T-cell (primary cell): Measurements from ENCODE around the gene ACER1. TPM values are rescaled to one million over a fixed set of nuclear protein-coding genes. Genes with fewer than 3 reads are reported as not detected.
"Not testable (repeated sequence)": the region's sequence is repeated elsewhere in the genome, so short reads cannot be mapped to it uniquely, and the experiment has no call there.

ENCODE experiments used
- ATAC-seq, 4 experiments: fragments of 200-7000 bp in 3 of 4; fragments of 150-1000 bp in 1 of 4; cut with Tn5 transposase; replicated peaks in 1 of 4; 1 replicate in 3 of 4; 2 replicates in 1 of 4; pipeline ENCODE4 v1.10.0; 2021; ENCODE audit warnings: moderate library complexity in 3 of 4, mild to moderate bottlenecking in 2 of 4, moderate number of reproducible peaks in 1 of 4
- CTCF ChIA-PET, 2 donors: fragments of 300-600 bp; sonication (Branson Sonifier 250); formaldehyde crosslinking; loops; one replicate each; lab custom pipeline; 2022; ENCODE audit warnings: antibody characterized with exemption in 2 of 2; lab: Charles Lee
- POLR2A ChIA-PET, 2 donors: fragments of 300-600 bp; sonication (Branson Sonifier 250); formaldehyde crosslinking; loops; one replicate each; lab custom pipeline; 2022; ENCODE audit warnings: antibody characterized with exemption in 2 of 2; lab: Charles Lee
- DNase-seq, 35 experiments: peaks; one replicate each; pipeline versions ENCODE4 v3.0.0 to v3.0.0-alpha.2; 2013 to 2023
- H3K27ac ChIP-seq: one replicate; pipeline ENCODE4 v1.5.1; 2013; ENCODE audit warnings: low read length
- H3K27me3 ChIP-seq, 2 experiments: replicated peaks in 1 of 2; 1 replicate in 1 of 2; 2 replicates in 1 of 2; pipeline versions ENCODE4 v1.6.1 to v1.7.0; 2013; ENCODE audit warnings: low read length in 1 of 2, mixed read lengths in 1 of 2; ENCODE audit not compliant: control insufficient read depth in 2 of 2, insufficient read depth in 2 of 2; ENCODE audit errors: extremely low read depth in 1 of 2
- H3K36me3 ChIP-seq, 2 donors: 1 replicate in 1 of 2; 2 replicates in 1 of 2; pipeline versions ENCODE4 v1.6.1 to v1.7.0; 2013; ENCODE audit warnings: low read length in 1 of 2; ENCODE audit not compliant: control insufficient read depth in 2 of 2, insufficient read depth in 1 of 2; ENCODE audit errors: extremely low read depth in 1 of 2
- H3K4me1 ChIP-seq, 2 experiments: 1 replicate in 1 of 2; 2 replicates in 1 of 2; pipeline versions ENCODE4 v1.6.1 to v1.7.0; 2013; ENCODE audit warnings: low read length in 2 of 2, mixed read lengths in 1 of 2; ENCODE audit not compliant: insufficient read depth in 2 of 2, control insufficient read depth in 1 of 2; ENCODE audit errors: extremely low read depth in 1 of 2
- H3K4me3 ChIP-seq, 2 donors: 1 replicate in 1 of 2; 2 replicates in 1 of 2; pipeline versions ENCODE4 v1.5.1 to v1.7.0; 2013; ENCODE audit warnings: mild to moderate bottlenecking in 2 of 2, low read length in 1 of 2, moderate library complexity in 1 of 2; ENCODE audit not compliant: control insufficient read depth in 1 of 2; ENCODE audit errors: extremely low read depth in 1 of 2
- H3K9me3 ChIP-seq: 2 replicates; pipeline ENCODE4 v1.7.0; 2013
- H3K27ac Mint-ChIP-seq, 2 donors: one replicate each; pipeline ENCODE4 v1.8.0; 2020 to 2021; ENCODE audit warnings: mild to moderate bottlenecking in 2 of 2, mixed read lengths in 2 of 2
- H3K27me3 Mint-ChIP-seq, 2 donors: one replicate each; pipeline ENCODE4 v1.8.0; 2021 to 2022; ENCODE audit warnings: mixed read lengths in 2 of 2
- H3K36me3 Mint-ChIP-seq: one replicate; pipeline ENCODE4 v1.8.0; 2021; ENCODE audit warnings: mixed read lengths
- H3K4me1 Mint-ChIP-seq, 3 donors: one replicate each; pipeline ENCODE4 v1.8.0; 2020 to 2022; ENCODE audit warnings: mixed read lengths in 3 of 3, mild to moderate bottlenecking in 1 of 3
- H3K4me3 Mint-ChIP-seq, 3 donors: one replicate each; pipeline ENCODE4 v1.8.0; 2020 to 2022; ENCODE audit warnings: mild to moderate bottlenecking in 3 of 3, mixed read lengths in 3 of 3, moderate library complexity in 3 of 3
- H3K9me3 Mint-ChIP-seq, 3 donors: one replicate each; pipeline ENCODE4 v1.8.0; 2020 to 2022; ENCODE audit warnings: mixed read lengths in 3 of 3
- WGBS: methylation state at CpG from one replicate; pipeline ENCODE4 v1.1.5; 2013; ENCODE audit warnings: missing lambda C conversion rate; ENCODE audit not compliant: insufficient coverage; 5-methylcytosine and 5-hydroxymethylcytosine counted together
- total RNA-seq, 35 experiments: library from RNA in 6 of 35; stranded (reverse) in 6 of 35; fragments of 120-200 nt in 1 of 35; gene quantifications; one replicate each; pipeline versions ENCODE4 v1.2.1 to v1.2.4 and lab custom pipeline; 2013 to 2026

The ACER1 gene
- total RNA-seq, 5 donors from 2014 or later (not counting 1 experiment from before 2014, with no cell fraction given): 0.16 to 2.7 (median 0.63) TPM

GRCh38 chr19:6318772-6319171, 14.6 kb downstream of the ACER1 start:
- no peak overlapping the region for H3K27ac ChIP-seq
- DNase-seq (no peak), ATAC-seq (no peak)
- no peak overlapping the region for H3K4me3 ChIP-seq
- H3K9me3 ChIP-seq: no peaks in the 10 kb centered on the region
- H3K4me3 Mint-ChIP-seq: no peak overlapping the region
- H3K36me3 Mint-ChIP-seq: no peaks in the 10 kb centered on the region
- H3K36me3 ChIP-seq: no peaks in the 10 kb centered on the region
- ChIA-PET CTCF (interaction anchor here in 1 of 2 donors (0.9 kb wide), 1 partner anchor 32 kb away, joined by 3 read pairs; no protein-coding TSS in a partner anchor), POLR2A (no interaction called here)
- H3K27ac Mint-ChIP-seq: no peak overlapping the region
- no peaks in the 10 kb centered on the region for H3K27me3 Mint-ChIP-seq
- no peaks in the 10 kb centered on the region for H3K4me1 Mint-ChIP-seq
- WGBS: 61% methylated on average over 4 of the region's 5 CpGs
- no peaks in the 10 kb centered on the region for H3K4me1 ChIP-seq
- no peaks in the 10 kb centered on the region for H3K9me3 Mint-ChIP-seq
- H3K27me3 ChIP-seq: no peaks in the 10 kb centered on the region

GRCh38 chr19:6315646-6316045, 17.8 kb downstream of the ACER1 start:
- H3K4me1 ChIP-seq, POLR2A ChIA-PET, H3K4me1 Mint-ChIP-seq, H3K9me3 Mint-ChIP-seq, CTCF ChIA-PET, H3K27ac Mint-ChIP-seq, H3K27me3 ChIP-seq, H3K36me3 ChIP-seq, H3K36me3 Mint-ChIP-seq, H3K27ac ChIP-seq, H3K27me3 Mint-ChIP-seq, H3K9me3 ChIP-seq, H3K4me3 ChIP-seq, DNase-seq, H3K4me3 Mint-ChIP-seq, ATAC-seq: not testable (repeated sequence)
- 90% methylated on average over 4 of the region's 5 CpGs for WGBS

- no peaks in the 10 kb centered on the region for H3K36me3 ChIP-seq
- H3K27me3 ChIP-seq: peaks cover 0 to 4% of the 10 kb centered on the region in 2 experiments
- H3K4me3 Mint-ChIP-seq: no peak overlapping the region
- no peak overlapping the region for H3K27ac ChIP-seq
- no peaks in the 10 kb centered on the region for H3K4me1 ChIP-seq
- peaks cover 0 to 3% (median 0%) of the 10 kb centered on the region in 3 donors for H3K9me3 Mint-ChIP-seq
- DNase-seq (no peak), ATAC-seq (no peak)
- no peak overlapping the region for H3K27ac Mint-ChIP-seq
- H3K27me3 Mint-ChIP-seq: peaks cover 0 to 3% of the 10 kb centered on the region in 2 donors
- no peaks in the 10 kb centered on the region for H3K9me3 ChIP-seq
- no peaks in the 10 kb centered on the region for H3K4me1 Mint-ChIP-seq
- 50% methylated on average over 1 of the region's 5 CpGs for WGBS
- no peak overlapping the region for H3K4me3 ChIP-seq
- ChIA-PET POLR2A (no interaction called here), CTCF (no interaction called here)
- H3K36me3 Mint-ChIP-seq: no peaks in the 10 kb centered on the region
Observed at GRCh38 chr19:6313398-6313969, 19.9 kb downstream of the ACER1 start.

GRCh38 chr19:6312018-6312417, 21.4 kb downstream of the ACER1 start:
- Mint-ChIP-seq H3K27ac (no peak overlapping the region), H3K27me3 (peaks cover 0 to 3% of the 10 kb centered on the region in 2 donors)

GRCh38 chr19:6298413-6298812, 35.0 kb downstream of the ACER1 start:
- Mint-ChIP-seq H3K36me3 (peaks cover 5% of the 10 kb centered on the region), H3K4me1 (peaks cover 0 to 2% (median 1%) of the 10 kb centered on the region in 3 donors), H3K27me3 (peaks cover 0 to 2% of the 10 kb centered on the region in 2 donors), H3K9me3 (peaks cover 0 to 9% (median 3%) of the 10 kb centered on the region in 3 donors), H3K4me3 (no peak overlapping the region), H3K27ac (no peak overlapping the region)
- Histone ChIP-seq H3K36me3 (no peaks in the 10 kb centered on the region), H3K27ac (no peak overlapping the region), H3K9me3 (no peaks in the 10 kb centered on the region), H3K27me3 (peaks cover 0 to 10% of the 10 kb centered on the region in 2 experiments), H3K4me3 (no peak overlapping the region), H3K4me1 (no peaks in the 10 kb centered on the region)
- 78% methylated on average over 4 of the region's 5 CpGs for WGBS
- ChIA-PET POLR2A (no interaction called here), CTCF (interaction anchor here (0.5 to 1.1 kb wide), 4 partner anchors 11 to 138 kb away, joined by 3 to 9 read pairs (median 4); no protein-coding TSS in a partner anchor)
- no peak for DNase-seq
- no peak for ATAC-seq

More at GRCh38 chr19:6312018-6312417, 21.4 kb downstream of the ACER1 start:
- ChIA-PET CTCF (no interaction called here), POLR2A (no interaction called here)
- Histone ChIP-seq H3K4me1 (no peaks in the 10 kb centered on the region), H3K27me3 (peaks cover 0 to 6% of the 10 kb centered on the region in 2 experiments), H3K9me3 (no peaks in the 10 kb centered on the region), H3K27ac (no peak overlapping the region), H3K36me3 (no peaks in the 10 kb centered on the region), H3K4me3 (no peak overlapping the region)
- no peaks in the 10 kb centered on the region for H3K36me3 Mint-ChIP-seq
- no peak overlapping the region for H3K4me3 Mint-ChIP-seq
- no peaks in the 10 kb centered on the region for H3K4me1 Mint-ChIP-seq
- 53% methylated on average over 8 of the region's 9 CpGs for WGBS
- DNase-seq (no peak), ATAC-seq (no peak)
- peaks cover 0 to 3% (median 0%) of the 10 kb centered on the region in 3 donors for H3K9me3 Mint-ChIP-seq

GRCh38 chr19:6297202-6297601, 36.2 kb downstream of the ACER1 start:
- Mint-ChIP-seq H3K9me3 (peaks cover 0 to 9% (median 5%) of the 10 kb centered on the region in 3 donors), H3K27ac (no peak overlapping the region), H3K4me3 (no peak overlapping the region), H3K36me3 (peaks cover 8% of the 10 kb centered on the region), H3K4me1 (peaks cover 0 to 2% (median 1%) of the 10 kb centered on the region in 3 donors), H3K27me3 (peaks cover 0 to 2% of the 10 kb centered on the region in 2 donors)
- DNase-seq (no peak), ATAC-seq (no peak)
- ChIA-PET POLR2A (no interaction called here), CTCF (interaction anchor here in 1 of 2 donors (0.6 to 1.1 kb wide), 2 partner anchors 79 to 140 kb away, joined by 3 to 9 read pairs; no protein-coding TSS in a partner anchor)
- H3K9me3 ChIP-seq: no peaks in the 10 kb centered on the region
- 80% methylated on average over 3 of the region's 6 CpGs for WGBS
- H3K27me3 ChIP-seq: peaks cover 0 to 11% of the 10 kb centered on the region in 2 experiments
- H3K4me3 ChIP-seq: no peak overlapping the region
- H3K27ac ChIP-seq: no peak overlapping the region
- H3K36me3 ChIP-seq: no peaks in the 10 kb centered on the region
- H3K4me1 ChIP-seq: no peaks in the 10 kb centered on the region
